HL-60 (cell line): ENCODE results near the gene ONECUT1.

Experiments
- GABPA ChIP-seq: IDR thresholded peaks from 2 replicates; pipeline ENCODE4 v1.6.1; 2012; ENCODE audit warnings: low read depth
- POLR2AphosphoS5 ChIP-seq: IDR thresholded peaks from 2 replicates; pipeline ENCODE4 v1.6.1; 2012; ENCODE audit warnings: low read depth
- TF ChIP-seq, protein P1 (sequence below): IDR thresholded peaks from one replicate; pipeline ENCODE4 v1.5.1; 2011; ENCODE audit warnings: low read length, control low read depth, inconsistent platforms; ENCODE audit not compliant: insufficient read depth
- TF ChIP-seq, protein P2 (sequence below): IDR thresholded peaks from 2 replicates; pipeline ENCODE4 v1.6.1; 2012; ENCODE audit warnings: low read depth; ENCODE audit not compliant: insufficient replicate concordance

DNA sequence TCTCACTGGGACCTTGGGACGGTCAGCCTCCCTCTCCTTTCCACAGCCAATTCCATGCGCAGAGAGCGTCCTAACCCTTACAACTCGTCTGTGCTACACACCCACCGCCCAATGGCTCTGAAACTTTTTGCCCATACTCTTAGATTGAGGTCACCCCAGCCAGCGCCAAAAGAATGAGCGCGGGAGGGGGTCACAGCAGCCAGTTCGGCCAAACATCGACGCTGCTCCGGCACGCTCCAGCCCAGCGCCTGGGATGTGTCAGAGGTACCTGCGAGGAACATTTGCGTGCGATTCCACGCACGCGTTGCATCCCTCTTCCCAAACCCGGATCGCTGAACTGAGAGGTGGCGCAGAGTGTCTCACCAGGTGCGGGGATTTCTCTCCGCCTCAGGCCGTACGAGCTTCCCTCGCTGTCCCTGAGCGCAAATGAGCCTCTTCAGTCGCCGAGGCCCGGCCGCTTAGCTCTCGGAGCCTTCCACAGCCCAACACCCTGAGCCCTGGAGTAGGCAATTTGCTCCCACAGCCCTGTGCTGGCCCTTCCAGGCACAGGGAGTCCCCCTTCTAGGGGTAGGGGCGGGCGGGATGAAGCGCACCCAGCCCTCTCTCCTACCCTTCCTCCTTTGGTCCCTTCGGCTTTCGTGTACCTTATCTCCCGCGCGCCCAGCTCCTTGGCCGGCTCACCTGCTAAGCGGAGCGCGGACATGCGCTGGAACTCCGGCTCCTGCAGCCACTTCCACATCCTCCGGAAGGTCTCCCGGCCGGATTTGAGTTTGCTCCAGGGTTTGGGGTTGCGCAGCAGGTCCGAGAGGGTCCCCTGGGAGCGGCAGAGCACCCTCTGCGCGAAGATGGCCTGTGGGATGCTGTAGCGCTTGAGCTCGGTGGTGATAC, 1.8 kb downstream of the ONECUT1 start:
- TF ChIP-seq, protein P1, sequence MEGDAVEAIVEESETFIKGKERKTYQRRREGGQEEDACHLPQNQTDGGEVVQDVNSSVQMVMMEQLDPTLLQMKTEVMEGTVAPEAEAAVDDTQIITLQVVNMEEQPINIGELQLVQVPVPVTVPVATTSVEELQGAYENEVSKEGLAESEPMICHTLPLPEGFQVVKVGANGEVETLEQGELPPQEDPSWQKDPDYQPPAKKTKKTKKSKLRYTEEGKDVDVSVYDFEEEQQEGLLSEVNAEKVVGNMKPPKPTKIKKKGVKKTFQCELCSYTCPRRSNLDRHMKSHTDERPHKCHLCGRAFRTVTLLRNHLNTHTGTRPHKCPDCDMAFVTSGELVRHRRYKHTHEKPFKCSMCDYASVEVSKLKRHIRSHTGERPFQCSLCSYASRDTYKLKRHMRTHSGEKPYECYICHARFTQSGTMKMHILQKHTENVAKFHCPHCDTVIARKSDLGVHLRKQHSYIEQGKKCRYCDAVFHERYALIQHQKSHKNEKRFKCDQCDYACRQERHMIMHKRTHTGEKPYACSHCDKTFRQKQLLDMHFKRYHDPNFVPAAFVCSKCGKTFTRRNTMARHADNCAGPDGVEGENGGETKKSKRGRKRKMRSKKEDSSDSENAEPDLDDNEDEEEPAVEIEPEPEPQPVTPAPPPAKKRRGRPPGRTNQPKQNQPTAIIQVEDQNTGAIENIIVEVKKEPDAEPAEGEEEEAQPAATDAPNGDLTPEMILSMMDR = no peak
- TF ChIP-seq, protein P2, sequence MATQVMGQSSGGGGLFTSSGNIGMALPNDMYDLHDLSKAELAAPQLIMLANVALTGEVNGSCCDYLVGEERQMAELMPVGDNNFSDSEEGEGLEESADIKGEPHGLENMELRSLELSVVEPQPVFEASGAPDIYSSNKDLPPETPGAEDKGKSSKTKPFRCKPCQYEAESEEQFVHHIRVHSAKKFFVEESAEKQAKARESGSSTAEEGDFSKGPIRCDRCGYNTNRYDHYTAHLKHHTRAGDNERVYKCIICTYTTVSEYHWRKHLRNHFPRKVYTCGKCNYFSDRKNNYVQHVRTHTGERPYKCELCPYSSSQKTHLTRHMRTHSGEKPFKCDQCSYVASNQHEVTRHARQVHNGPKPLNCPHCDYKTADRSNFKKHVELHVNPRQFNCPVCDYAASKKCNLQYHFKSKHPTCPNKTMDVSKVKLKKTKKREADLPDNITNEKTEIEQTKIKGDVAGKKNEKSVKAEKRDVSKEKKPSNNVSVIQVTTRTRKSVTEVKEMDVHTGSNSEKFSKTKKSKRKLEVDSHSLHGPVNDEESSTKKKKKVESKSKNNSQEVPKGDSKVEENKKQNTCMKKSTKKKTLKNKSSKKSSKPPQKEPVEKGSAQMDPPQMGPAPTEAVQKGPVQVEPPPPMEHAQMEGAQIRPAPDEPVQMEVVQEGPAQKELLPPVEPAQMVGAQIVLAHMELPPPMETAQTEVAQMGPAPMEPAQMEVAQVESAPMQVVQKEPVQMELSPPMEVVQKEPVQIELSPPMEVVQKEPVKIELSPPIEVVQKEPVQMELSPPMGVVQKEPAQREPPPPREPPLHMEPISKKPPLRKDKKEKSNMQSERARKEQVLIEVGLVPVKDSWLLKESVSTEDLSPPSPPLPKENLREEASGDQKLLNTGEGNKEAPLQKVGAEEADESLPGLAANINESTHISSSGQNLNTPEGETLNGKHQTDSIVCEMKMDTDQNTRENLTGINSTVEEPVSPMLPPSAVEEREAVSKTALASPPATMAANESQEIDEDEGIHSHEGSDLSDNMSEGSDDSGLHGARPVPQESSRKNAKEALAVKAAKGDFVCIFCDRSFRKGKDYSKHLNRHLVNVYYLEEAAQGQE = no peak
- TF ChIP-seq POLR2AphosphoS5 (no peak), GABPA (no peak)
